Measurements from ENCODE around the gene MLYCD. TPM values are rescaled to one million over a fixed set of nuclear protein-coding genes. Genes with fewer than 3 reads are reported as not detected.
A peak's percentile ranks its signal among the peaks of the same experiment; 100 is the strongest.

MLYCD gene
- total RNA-seq, 1 donor from 2014 or later = 50.4 TPM

DNA sequence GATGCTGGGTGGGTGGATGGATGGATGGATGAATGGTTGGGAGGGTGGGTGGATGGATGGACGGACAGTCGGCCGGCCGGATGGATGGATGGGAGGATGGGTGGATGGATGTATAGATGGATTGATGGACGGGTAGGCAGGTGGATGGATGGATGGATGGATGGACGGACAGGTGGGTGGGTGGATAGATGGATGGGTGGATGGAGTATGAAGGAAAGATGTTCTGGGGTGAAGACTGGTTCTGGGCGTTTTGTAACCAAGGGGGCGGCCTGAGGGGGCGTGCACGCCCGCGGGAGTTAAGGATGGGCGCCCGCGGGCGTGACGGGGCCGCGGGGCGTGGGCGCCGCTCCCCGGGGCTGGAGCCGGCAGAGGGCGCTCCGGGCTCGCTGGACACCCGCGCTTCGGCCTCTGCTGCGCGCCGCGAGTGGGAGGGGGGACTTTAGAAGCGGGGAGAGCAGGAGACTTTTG lies 69.0 kb downstream of the MLYCD start, which contains the start of gene NECAB2:
Gene NECAB2 (plus strand): TSS at position 407 of the 468 bp plus-strand sequence. CDS start 405 bp downstream, outside the sequence.
- Histone ChIP-seq H3K36me3 (peaks cover 10% of the 10 kb centered on the region), H3K27me3 (ENCODE audit: low read depth) (peaks cover 16% of the 10 kb centered on the region), H3K9me3 (replicated peaks) (no peaks in the 10 kb centered on the region), H3K4me3 (peak within 1 kb of the TSS; percentile 64), H3K27ac (replicated peaks) (no peak within 1 kb of the TSS), H3K4me1 (peaks cover 10% of the 10 kb centered on the region)
- intact Hi-C loops (cut with micrococcal nuclease) = loop anchor here (10.0 kb wide), 1 partner anchor 97 kb away; no protein-coding TSS in a partner anchor
- DNase-seq = peak; percentile 62
- TF ChIP-seq, protein P1, sequence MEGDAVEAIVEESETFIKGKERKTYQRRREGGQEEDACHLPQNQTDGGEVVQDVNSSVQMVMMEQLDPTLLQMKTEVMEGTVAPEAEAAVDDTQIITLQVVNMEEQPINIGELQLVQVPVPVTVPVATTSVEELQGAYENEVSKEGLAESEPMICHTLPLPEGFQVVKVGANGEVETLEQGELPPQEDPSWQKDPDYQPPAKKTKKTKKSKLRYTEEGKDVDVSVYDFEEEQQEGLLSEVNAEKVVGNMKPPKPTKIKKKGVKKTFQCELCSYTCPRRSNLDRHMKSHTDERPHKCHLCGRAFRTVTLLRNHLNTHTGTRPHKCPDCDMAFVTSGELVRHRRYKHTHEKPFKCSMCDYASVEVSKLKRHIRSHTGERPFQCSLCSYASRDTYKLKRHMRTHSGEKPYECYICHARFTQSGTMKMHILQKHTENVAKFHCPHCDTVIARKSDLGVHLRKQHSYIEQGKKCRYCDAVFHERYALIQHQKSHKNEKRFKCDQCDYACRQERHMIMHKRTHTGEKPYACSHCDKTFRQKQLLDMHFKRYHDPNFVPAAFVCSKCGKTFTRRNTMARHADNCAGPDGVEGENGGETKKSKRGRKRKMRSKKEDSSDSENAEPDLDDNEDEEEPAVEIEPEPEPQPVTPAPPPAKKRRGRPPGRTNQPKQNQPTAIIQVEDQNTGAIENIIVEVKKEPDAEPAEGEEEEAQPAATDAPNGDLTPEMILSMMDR (IDR thresholded peaks at IDR 0.05; ENCODE audit: borderline replicate concordance) = peak; percentile 81

DNA sequence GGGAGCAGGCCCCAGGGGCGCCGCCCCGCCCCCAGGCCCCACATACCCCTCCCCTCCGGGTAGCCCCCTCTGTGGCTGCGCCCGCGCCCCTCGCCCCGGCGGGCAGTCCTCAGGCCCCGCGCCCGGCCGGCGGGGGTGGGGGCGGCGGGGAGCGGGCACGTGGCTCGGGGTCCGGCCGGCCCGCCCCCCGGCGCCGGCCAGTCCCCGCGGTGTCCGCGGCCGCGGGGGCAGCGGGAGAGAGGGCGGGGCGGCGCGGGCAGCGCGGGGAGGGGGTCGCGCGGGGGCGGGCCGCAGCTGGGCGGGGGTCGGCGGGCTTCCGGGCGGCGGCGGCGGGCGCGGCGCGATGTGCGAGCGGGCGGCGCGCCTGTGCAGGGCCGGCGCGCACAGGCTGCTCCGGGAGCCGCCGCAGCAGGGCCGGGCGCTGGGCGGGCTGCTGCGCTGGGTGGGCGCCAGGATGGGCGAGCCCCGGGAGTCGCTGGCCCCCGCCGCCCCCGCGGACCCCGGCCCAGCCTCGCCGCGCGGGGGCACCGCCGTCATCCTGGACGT lies 69.5 kb downstream of the MLYCD start:
- peaks cover 10% of the 10 kb centered on the region for H3K36me3 ChIP-seq
- H3K4me1 ChIP-seq = peaks cover 7% of the 10 kb centered on the region
- TF ChIP-seq, protein P1 (IDR thresholded peaks at IDR 0.05; ENCODE audit: borderline replicate concordance) = no peak
- H3K4me3 ChIP-seq = peak overlapping the region; percentile 64
- H3K27me3 ChIP-seq (ENCODE audit: low read depth) = peaks cover 16% of the 10 kb centered on the region
- intact Hi-C loops (cut with micrococcal nuclease) = loop anchor here (10.0 kb wide), 1 partner anchor 96 kb away; no protein-coding TSS in a partner anchor
- no peak for DNase-seq
- no peak overlapping the region for H3K27ac ChIP-seq (replicated peaks)
- H3K9me3 ChIP-seq (replicated peaks) = no peaks in the 10 kb centered on the region

DNA sequence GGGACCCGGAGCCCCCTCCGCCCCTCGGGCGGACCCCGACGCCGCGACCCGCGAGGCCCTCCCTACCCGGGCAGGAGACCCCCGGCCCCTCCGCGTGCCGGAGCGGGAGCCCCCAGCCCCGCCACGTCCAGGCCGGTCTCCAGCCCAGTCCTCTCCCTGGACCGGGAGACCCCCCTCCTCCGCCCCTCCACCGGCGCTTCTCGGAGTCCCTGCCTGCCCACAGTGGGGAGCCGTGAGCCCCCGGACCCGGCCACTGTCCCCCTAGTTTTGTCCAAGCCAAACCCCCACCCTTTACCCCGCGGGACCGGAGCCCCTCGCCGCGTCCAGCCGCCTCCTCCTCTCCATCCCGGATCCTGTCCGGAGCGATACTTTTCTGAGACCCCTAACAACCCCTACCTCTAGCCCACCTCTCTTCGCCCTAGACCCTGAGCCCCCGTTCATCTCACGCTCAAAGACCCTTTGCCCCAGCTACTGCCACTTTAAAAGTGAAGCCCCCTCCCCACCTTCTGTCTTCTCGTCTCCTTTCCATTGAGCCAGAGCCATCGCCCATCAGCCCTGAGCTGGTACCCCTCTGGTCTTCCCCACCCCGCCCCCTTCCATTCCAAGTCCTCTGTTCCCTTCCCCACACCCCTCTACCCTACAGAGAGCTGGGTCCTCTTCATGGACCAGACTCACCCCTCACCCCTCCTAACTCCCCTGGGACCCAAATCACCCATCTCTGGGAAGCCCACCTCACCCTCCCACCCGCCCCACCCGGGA lies 70.2 kb downstream of the MLYCD start:
- peak; percentile 9 for DNase-seq
- Histone ChIP-seq H3K4me3 (peak overlapping the region; percentile 33), H3K4me1 (peaks cover 1% of the 10 kb centered on the region), H3K36me3 (peaks cover 10% of the 10 kb centered on the region), H3K9me3 (replicated peaks) (no peaks in the 10 kb centered on the region), H3K27me3 (ENCODE audit: low read depth) (peaks cover 16% of the 10 kb centered on the region), H3K27ac (replicated peaks) (no peak overlapping the region)
- intact Hi-C loops (cut with micrococcal nuclease) = loop anchor here (10.0 kb wide), 1 partner anchor 96 kb away; no protein-coding TSS in a partner anchor
- TF ChIP-seq, protein P1 (IDR thresholded peaks at IDR 0.05; ENCODE audit: borderline replicate concordance) = no peak

DNA sequence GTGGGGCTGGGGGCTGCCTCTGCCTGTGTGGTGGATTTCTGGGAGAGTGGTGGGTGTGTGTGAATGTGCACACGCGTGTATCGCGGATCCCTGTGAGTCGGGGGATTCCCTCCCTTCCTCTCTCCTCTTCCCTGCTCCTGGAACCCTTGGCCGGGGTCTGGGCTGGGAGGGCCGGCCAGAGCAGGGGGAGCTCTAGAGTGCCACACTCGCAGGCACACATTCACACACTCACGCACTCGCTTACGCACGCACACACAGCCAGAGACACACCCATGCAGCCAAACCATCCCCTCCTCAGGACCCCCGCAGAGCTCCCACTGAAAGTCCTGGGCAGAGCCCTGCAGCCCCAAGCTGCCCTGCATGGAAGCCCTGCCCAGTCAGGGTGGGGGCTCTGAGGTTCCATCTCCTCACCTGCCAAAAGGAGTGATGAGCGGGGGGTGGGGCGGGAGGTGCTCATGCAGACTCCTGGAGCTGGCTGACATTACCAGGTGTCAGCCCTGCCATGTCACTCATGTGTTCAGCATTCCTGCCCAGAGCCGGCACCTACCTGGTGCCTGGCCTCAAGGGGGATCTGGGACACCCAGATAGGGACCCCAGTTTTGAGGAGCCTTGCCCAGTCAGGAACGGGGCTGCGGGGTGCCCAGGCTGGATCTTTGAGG lies 71.0 kb downstream of the MLYCD start:
- Histone ChIP-seq H3K27ac (replicated peaks) (no peak overlapping the region), H3K4me3 (no peak overlapping the region), H3K4me1 (no peaks in the 10 kb centered on the region), H3K27me3 (ENCODE audit: low read depth) (peaks cover 16% of the 10 kb centered on the region), H3K9me3 (replicated peaks) (no peaks in the 10 kb centered on the region), H3K36me3 (peaks cover 10% of the 10 kb centered on the region)
- TF ChIP-seq, protein P1 (IDR thresholded peaks at IDR 0.05; ENCODE audit: borderline replicate concordance) = no peak
- DNase-seq = peak; percentile 10
- intact Hi-C loops (cut with micrococcal nuclease) = loop anchor here (10.0 kb wide), 1 partner anchor 95 kb away; no protein-coding TSS in a partner anchor

DNA sequence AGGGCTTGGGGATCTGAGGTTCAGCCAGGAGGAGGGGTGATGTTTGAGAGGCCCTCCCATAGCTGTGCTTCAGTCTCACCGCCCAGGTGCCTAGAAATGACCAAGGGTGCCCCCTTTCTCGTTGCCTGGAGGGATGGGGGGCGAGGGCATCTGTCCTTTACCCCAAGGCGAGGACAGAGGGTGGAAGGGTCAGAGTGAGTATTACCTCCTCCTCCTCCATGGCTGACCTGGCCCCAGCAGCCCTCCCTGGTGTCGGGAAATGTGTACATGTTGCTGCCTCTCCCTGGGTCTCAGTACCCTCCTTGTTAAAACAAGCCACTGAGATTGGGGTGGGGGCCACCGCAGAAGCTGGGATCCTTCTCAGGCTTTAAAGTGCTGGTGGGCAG lies 71.5 kb downstream of the MLYCD start:
- TF ChIP-seq, protein P1 (IDR thresholded peaks at IDR 0.05; ENCODE audit: borderline replicate concordance) = no peak
- Histone ChIP-seq H3K36me3 (peaks cover 6% of the 10 kb centered on the region), H3K27me3 (ENCODE audit: low read depth) (peaks cover 16% of the 10 kb centered on the region), H3K4me3 (no peak overlapping the region), H3K27ac (replicated peaks) (no peak overlapping the region), H3K9me3 (replicated peaks) (no peaks in the 10 kb centered on the region), H3K4me1 (no peaks in the 10 kb centered on the region)
- intact Hi-C loops (cut with micrococcal nuclease) = no loop called here
- DNase-seq = peak; percentile 3
